DND-41 (cell line): Measurements from ENCODE around the gene MYLK3.

Experiments
- ATAC-seq: fragments of 200-7000 bp; cut with Tn5 transposase; 3 replicates; pipeline ENCODE4 v1.9.1; 2021; ENCODE audit warnings: low read depth; ENCODE audit not compliant: insufficient read depth
- DNase-seq: peaks from one replicate; pipeline ENCODE4 v3.0.0-alpha.2; 2020
- H2AFZ ChIP-seq: 2 replicates; pipeline ENCODE4 v1.6.0; 2012; ENCODE audit warnings: low read depth, low read length
- H3K27ac ChIP-seq: 2 replicates; pipeline ENCODE4 v1.5.1; 2012; ENCODE audit warnings: low read length, inconsistent platforms
- H3K27me3 ChIP-seq: fragments of 200-600 bp; sonication (generic); 2 replicates; pipeline ENCODE4 v1.6.0; 2012; ENCODE audit warnings: low read length, mild to moderate bottlenecking, inconsistent platforms; ENCODE audit not compliant: insufficient read depth, poor library complexity
- H3K36me3 ChIP-seq: 2 replicates; pipeline ENCODE4 v1.5.1; 2012; ENCODE audit warnings: low read length, inconsistent platforms; ENCODE audit not compliant: insufficient read depth
- H3K4me1 ChIP-seq: 2 replicates; pipeline ENCODE4 v1.5.1; 2012; ENCODE audit warnings: mild to moderate bottlenecking, low read length; ENCODE audit not compliant: insufficient read depth
- H3K4me2 ChIP-seq: 2 replicates; pipeline ENCODE4 v1.6.0; 2012; ENCODE audit warnings: mild to moderate bottlenecking, moderate library complexity, low read length, inconsistent platforms; ENCODE audit not compliant: insufficient read depth
- H3K4me3 ChIP-seq, 2 experiments: fragments of 200-600 bp in 1 of 2; shearing (Covaris generic) in 1 of 2; 2 replicates each; pipeline ENCODE4 v1.5.1; 2012 to 2016; ENCODE audit warnings: inconsistent platforms in 2 of 2, low read length in 2 of 2, mild to moderate bottlenecking in 2 of 2, low read depth in 1 of 2, moderate library complexity in 1 of 2
- H3K79me2 ChIP-seq: 2 replicates; pipeline ENCODE4 v1.6.0; 2012; ENCODE audit warnings: low read length, inconsistent platforms; ENCODE audit not compliant: insufficient read depth
- H3K9ac ChIP-seq: 2 replicates; pipeline ENCODE4 v1.6.0; 2012; ENCODE audit warnings: low read depth, mild to moderate bottlenecking, inconsistent platforms, low read length, moderate library complexity
- H3K9me3 ChIP-seq: 2 replicates; pipeline ENCODE4 v1.5.1; 2012; ENCODE audit warnings: low read length, moderate library complexity, mild to moderate bottlenecking, inconsistent platforms; ENCODE audit not compliant: insufficient read depth, severe bottlenecking
- H4K20me1 ChIP-seq: 2 replicates; pipeline ENCODE4 v1.6.0; 2012; ENCODE audit warnings: low read length; ENCODE audit not compliant: insufficient read depth
- EZH2 ChIP-seq: IDR thresholded peaks from 3 replicates; pipeline ENCODE4 v1.6.1; 2012; ENCODE audit warnings: borderline replicate concordance, low read depth, mild to moderate bottlenecking, moderate library complexity, low read length, inconsistent platforms; ENCODE audit not compliant: severe bottlenecking
- TF ChIP-seq, protein P1 (sequence below): IDR thresholded peaks from 2 replicates; pipeline ENCODE4 v1.5.1; 2012; ENCODE audit warnings: borderline replicate concordance, low read length, moderate library complexity, mild to moderate bottlenecking; ENCODE audit not compliant: poor library complexity, severe bottlenecking; ENCODE audit errors: extremely low read depth

The MYLK3 gene

DNA sequence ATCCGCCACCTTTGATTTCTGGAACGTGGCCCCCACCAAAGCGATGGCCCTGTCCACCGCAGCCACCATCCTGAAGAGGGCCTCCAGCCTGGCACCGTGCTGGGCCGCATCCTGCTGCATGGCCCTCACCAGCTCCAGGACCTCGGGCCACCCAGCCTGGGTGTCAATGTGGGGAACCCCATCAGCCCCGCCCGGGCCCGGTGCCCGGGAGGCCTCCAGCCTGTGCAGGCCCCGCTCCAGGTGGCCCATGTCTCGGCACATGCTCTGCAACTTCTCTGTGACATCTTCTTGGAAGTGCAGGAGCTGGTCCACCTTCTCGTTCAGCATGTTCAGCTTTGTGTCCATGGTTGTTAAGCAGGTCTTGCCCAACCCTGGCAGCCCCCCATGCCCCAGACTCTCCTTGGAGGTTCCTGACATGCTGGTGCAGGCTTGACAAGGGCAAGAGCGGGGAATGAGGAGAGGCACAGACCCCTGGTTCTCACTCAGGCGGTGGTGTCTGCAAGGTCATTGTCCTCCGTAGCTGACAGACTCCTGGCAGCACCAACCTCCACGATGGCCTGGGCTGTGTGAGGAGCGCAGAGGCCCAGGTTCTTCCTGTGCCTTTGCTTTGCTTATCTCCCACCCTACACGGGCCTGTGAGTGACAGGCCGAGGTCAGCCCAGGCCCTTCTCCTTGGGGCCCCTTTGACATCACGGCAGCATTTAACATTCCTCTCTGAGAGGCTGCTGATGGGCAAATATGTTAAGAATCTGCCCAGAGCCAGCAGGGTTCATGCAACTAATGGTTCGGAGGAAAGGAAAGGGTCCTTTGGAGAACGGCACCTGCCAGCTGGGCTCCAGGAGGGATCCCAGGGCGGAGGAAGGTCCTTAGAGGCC lies at the start of gene MYLK3:
TSS of gene MYLK3 (minus strand) at position 568 of the 875 bp plus-strand sequence. CDS start at position 417, 151 bp downstream.
- TF ChIP-seq, protein P1, sequence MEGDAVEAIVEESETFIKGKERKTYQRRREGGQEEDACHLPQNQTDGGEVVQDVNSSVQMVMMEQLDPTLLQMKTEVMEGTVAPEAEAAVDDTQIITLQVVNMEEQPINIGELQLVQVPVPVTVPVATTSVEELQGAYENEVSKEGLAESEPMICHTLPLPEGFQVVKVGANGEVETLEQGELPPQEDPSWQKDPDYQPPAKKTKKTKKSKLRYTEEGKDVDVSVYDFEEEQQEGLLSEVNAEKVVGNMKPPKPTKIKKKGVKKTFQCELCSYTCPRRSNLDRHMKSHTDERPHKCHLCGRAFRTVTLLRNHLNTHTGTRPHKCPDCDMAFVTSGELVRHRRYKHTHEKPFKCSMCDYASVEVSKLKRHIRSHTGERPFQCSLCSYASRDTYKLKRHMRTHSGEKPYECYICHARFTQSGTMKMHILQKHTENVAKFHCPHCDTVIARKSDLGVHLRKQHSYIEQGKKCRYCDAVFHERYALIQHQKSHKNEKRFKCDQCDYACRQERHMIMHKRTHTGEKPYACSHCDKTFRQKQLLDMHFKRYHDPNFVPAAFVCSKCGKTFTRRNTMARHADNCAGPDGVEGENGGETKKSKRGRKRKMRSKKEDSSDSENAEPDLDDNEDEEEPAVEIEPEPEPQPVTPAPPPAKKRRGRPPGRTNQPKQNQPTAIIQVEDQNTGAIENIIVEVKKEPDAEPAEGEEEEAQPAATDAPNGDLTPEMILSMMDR: no peak
- TF ChIP-seq EZH2: no peak
- no peaks in the 10 kb centered on the region for H3K9me3 ChIP-seq
- H3K9ac ChIP-seq: no peak within 1 kb of the TSS
- no peaks in the 10 kb centered on the region for H3K79me2 ChIP-seq
- no peaks in the 10 kb centered on the region for H3K36me3 ChIP-seq
- DNase-seq (no peak), ATAC-seq (no peak)
- H3K4me3 ChIP-seq: no peak within 1 kb of the TSS
- no peaks in the 10 kb centered on the region for H3K27me3 ChIP-seq
- no peak within 1 kb of the TSS for H2AFZ ChIP-seq
- H3K27ac ChIP-seq: no peak within 1 kb of the TSS
- H3K4me2 ChIP-seq: no peak within 1 kb of the TSS
- H4K20me1 ChIP-seq: no peaks in the 10 kb centered on the region
- H3K4me1 ChIP-seq: no peaks in the 10 kb centered on the region

DNA sequence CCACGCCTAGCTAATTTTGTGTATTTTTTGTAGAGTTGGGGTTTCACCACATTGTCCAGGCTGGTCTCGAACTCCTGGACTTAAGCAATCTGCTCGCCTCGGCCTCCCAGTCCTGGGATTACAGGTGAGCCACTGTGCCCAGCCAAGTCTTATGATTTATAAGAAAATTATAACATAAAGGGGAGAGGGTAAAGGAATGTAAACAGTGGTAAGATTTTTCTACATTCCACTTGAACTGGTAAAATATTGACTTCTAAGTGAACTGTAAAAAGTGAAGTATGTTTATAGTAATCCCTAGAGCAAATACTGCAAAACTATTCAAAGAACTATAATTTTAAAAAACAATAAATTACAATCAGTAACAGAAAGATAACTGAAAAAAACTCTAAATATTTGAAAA lies 49.4 kb upstream of the MYLK3 start:
- peaks cover 11% of the 10 kb centered on the region for H3K36me3 ChIP-seq
- no peak for TF ChIP-seq EZH2
- TF ChIP-seq, protein P1: no peak
- H3K79me2 ChIP-seq: no peaks in the 10 kb centered on the region
- no peak overlapping the region for H2AFZ ChIP-seq
- no peak overlapping the region for H3K4me2 ChIP-seq
- DNase-seq (no peak), ATAC-seq (no peak)
- no peak overlapping the region for H3K4me3 ChIP-seq
- no peak overlapping the region for H3K27ac ChIP-seq
- H3K9me3 ChIP-seq: peaks cover 11% of the 10 kb centered on the region
- H4K20me1 ChIP-seq: no peaks in the 10 kb centered on the region; the same call in 1 of the 2 replicates
- no peak overlapping the region for H3K9ac ChIP-seq
- H3K27me3 ChIP-seq: no peaks in the 10 kb centered on the region
- H3K4me1 ChIP-seq: no peaks in the 10 kb centered on the region

DNA sequence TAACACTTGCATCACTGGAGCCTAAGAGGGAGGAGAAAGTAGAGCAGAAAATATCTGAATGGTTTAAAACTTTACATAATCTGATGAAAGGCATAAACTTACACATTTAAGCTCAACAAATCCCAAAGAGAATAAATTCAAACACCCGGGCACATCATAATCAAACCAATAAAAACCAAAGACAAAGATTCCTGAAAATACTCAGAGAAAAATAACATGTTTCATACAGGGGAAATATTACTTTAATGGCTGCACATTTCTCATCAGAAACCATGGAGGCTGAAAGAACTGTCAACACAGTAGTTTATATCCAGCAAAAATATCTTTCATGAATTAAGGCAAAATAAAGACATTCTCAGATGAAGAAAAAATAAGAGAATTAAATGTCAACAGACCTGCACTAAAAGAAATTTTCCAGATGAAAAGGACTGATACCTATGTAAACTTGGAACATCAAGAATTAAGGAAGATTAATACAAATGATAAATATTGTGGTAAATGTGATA lies 48.7 kb upstream of the MYLK3 start:
- Histone ChIP-seq H3K4me2 (no peak overlapping the region), H3K9ac (no peak overlapping the region), H4K20me1 (no peaks in the 10 kb centered on the region; the same call in 1 of the 2 replicates), H3K27ac (no peak overlapping the region), H2AFZ (no peak overlapping the region), H3K4me1 (no peaks in the 10 kb centered on the region), H3K79me2 (no peaks in the 10 kb centered on the region), H3K9me3 (peaks cover 11% of the 10 kb centered on the region), H3K36me3 (peaks cover 10% of the 10 kb centered on the region; the same call in 1 of the 2 replicates), H3K4me3 (no peak overlapping the region), H3K27me3 (no peaks in the 10 kb centered on the region)
- DNase-seq (no peak), ATAC-seq (no peak)
- TF ChIP-seq EZH2: no peak
- TF ChIP-seq, protein P1: no peak
